GM19025 (cell line): ENCODE measurements around the gene USP40.

Experiments
- ATAC-seq: cut with Tn5 transposase; IDR thresholded peaks from one replicate; pipeline ENCODE4 v1.9.1; 2021; ENCODE audit warnings: mild to moderate bottlenecking, low read depth, moderate library complexity; ENCODE audit not compliant: unreplicated experiment

USP40 gene

DNA sequence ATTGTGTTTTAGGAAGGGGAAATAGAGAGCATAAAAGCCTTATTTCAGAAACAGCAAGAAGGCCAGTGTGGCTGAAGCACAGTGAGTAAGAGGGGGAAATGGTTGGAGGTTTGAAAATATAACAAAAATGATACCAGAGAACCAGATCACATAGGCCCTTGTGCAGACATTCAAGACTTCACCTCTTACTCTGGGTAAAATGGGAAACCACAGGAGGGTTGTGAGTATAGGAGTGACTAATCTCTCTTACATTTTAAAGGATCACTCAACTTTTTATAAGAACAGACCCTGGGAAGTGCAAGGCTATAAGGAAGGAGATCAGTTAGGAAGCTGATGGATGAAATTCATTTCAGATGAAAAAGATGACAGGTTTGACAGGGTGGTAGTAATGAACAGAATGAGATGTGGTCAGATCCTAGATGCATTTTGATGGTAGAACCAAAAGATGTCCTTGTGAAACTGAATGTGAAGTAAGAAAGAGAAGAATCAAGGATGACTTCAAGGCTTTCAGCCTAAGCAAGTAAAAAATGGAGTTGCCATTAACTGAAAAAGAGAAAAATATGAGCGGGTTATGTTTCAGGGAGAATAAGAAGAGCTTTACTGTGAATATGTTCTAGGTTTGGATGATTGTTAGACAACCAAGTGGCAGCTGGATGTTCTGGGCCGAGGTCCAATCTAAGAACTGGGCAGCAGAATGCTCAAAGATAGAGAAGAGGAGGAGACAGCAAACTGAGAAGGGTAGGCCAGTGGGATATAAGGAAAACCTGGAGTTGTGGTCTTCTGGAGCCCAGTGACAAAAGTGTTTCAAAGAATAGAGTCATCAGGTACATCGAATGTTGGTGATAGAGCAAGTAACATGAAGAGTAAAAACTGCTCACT is 65.1 kb downstream of the USP40 start:
- no peak for ATAC-seq

GRCh38 chr2:233499928-233500327 is 66.7 kb downstream of the USP40 start:
- ATAC-seq = no peak

- no peak for ATAC-seq
Measured at GRCh38 chr2:233498126-233498525, 68.5 kb downstream of the USP40 start.

- ATAC-seq = no peak
Measured at GRCh38 chr2:233497692-233498091, 68.9 kb downstream of the USP40 start.

DNA sequence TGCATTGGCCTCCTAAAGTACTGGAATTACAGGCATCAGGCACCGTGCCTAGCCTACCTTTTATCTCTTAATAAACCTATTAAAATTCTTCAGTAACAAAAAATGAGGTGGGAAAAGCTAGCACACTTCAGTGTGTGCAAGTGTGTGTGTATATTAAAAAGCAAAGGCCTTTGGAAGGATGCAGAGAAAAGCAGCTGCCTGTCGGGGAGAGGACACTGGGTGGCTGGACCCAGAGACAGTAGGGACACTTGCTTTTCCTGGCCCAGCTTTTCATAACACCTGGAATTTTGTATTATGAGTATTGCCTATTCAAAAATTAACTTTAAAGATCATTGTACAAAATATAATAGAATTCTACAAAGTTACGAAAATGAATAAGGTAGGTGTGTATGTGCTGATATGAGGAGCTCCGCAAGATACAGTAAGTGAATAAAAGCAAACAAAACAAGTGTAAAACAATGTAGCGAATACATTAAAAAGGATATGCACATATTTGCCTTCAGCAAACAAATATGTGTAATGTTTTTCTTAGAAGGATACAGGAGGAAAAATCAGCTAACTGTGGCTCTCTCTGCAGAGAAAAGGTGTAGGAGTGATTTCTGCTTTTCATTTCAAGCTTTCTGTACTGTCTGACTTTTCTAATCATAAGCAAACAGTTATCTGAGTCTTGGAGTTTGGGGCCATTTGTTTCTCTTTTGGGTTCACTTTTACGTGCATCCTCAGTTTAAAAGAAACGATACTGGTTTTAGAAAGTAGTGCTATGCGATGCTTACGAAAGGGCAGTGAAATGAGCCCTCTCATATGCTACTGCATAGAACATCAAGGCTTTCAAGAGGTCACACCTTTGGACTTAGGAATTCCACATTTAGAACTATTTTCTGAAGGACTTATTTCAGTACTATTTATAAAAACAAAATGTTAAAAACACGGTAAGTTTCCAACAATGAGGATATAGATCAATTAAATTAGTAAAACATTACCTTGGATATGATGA is 70.8 kb downstream of the USP40 start:
- ATAC-seq = no peak

- no peak for ATAC-seq
Measured at GRCh38 chr2:233492751-233493150, 73.8 kb downstream of the USP40 start.

GRCh38 chr2:233492078-233492477 is 74.5 kb downstream of the USP40 start:
- ATAC-seq = no peak

DNA sequence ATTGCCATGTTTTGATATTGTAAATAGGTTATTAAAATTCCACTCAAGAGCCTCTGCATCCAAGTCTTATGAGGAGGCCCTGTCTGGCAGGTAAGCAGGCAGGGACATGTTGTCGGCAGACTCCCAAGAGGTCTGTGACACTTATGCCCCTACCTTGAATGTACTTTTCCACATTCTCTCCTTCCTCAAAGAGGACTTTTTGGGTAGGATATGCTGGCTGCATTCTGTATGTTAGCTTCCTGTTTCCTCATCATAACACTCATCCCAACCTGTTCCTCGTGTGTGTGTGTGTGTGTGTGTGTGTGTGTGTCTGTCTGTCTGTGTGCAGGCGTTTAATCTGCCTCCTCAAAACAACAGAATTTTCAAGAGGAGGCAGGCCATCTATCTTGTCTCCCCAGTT is 75.3 kb downstream of the USP40 start:
- no peak for ATAC-seq

- no peak for ATAC-seq
Measured at GRCh38 chr2:233490831-233491230, 75.8 kb downstream of the USP40 start.

DNA sequence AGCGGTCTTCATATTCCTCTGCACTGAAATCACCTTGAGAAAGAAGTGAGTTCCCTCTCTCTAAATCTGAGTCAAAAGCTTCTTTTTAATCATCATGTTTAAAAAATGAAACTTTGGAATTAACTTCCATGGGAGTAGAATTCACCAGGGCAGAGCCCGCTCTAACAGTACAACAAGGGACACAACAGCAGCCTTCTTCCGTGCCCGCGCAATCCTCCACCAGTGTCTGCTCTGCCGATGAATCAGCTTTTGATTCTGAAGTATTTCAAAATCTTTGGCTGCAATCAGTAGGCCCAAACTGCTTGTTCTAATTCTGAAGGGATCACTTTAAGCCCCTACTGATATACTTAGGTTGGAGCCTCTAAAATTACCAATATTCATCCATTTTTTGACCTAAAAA is 76.9 kb downstream of the USP40 start:
- ATAC-seq = no peak

- no peak for ATAC-seq
Measured at GRCh38 chr2:233489143-233489542, 77.4 kb downstream of the USP40 start.

GRCh38 chr2:233487748-233488345 is 78.7 kb downstream of the USP40 start:
- ATAC-seq = no peak

GRCh38 chr2:233486778-233487552 is 79.6 kb downstream of the USP40 start:
- no peak for ATAC-seq

GRCh38 chr2:233486357-233486756 is 80.2 kb downstream of the USP40 start:
- no peak for ATAC-seq

DNA sequence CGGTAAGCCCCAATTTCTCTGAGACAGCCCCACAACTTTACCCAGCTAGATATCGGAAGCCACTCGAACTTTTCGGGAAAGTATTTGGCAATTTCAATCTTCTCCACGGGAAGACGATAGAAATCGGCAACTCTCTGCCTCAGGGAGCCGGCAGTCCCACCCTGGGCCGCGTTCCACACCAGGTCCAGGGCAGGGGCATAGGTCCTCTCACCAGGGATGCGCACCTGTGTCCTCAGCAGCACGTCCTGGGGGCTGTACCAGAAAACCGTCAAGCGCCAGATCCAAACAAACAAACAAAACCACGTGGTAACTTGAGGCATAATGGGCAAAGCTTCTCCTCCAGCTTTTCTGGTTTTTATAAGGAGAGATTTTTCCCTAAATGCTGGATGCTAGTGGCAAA is 80.9 kb downstream of the USP40 start:
- no peak for ATAC-seq

DNA sequence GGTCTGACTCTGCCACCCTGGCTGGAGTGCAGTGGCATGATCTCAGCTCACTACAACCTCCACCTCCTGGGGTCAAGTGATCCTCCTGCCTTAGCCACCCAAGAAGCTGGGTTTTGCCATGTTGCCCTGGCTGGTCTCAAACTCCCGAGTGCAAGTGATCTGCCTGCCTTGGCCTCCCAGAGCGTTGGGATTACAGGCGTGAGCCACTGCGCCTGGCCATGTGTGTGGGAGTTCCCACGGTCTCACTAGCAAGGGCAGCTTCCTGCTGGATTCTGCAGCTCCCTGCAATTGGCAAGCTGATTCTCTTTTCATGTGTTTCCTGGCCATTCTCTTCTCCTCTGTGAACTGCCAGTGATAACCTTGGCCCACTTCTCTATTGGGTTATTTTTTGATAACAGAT is 84.0 kb downstream of the USP40 start:
- no peak for ATAC-seq

DNA sequence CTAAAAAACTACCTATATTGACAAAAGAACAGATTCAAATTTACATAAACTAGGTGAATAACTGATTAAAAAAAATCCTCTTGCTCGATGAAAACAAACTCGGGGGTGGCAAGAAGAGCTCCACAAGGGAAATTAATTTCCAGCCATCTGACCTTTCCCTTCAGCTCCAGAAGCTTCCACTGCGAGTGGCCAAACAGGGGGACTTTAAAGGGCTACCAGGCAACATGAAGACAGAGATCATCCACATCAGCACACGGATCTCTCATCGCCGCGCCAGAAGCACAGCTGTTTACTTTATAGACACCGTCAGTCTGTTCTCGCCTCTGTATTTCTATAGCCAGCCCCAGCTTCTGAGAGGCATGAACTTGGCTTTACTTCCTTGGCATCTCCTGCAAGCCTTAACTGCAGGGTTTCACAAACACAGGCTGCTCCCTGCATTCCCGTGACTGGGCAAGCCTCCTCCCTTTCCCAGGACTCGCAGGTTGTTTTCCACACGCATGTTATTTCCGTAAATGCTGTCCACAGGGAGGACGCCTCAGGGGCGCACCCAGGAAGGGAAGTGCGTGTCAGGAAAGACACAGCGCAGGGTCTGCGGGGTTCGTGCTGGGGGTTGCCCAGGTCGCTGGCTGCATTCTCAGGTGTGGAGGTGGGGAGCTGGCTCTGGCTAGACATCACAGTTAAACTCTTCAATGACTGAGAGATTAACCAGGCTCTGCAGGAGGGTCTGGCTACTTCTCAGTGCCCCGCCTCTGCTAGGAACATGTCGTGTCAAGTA is 85.0 kb downstream of the USP40 start:
- no peak for ATAC-seq

DNA sequence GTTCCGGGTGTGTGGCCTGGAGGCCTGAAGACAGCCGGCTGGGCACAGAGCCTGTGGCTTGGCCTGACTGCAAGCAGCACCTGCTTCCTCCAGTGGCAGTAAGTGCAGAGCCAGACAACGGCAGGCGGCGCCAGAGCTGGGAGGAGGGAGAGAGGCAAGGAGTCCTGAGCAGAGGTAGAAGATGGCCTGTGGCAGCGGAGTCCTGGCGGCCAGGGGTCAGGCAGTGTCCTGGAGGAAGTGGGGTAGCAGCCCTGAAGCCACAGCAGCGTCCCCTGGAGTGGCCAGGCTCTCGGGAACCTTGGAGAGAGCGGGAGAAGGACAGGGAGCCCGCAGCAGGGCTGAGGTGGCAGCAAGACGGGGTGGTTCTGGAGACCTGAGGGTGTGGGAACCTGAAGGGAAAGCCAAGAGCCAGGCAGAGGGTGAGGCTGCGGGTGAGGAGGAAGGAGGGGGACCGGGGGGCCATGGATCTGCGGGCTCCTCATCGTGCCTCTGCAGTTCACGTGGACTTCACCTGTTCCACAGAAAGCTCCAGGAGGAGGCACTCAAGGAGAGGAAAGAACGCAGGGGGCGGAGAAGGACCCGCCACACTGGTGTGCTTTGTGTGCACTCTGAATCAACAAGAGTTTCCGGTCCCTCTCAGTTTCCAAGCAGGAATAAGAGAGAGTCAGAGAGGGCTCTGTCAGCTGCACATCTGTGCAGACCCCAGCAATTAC is 85.9 kb downstream of the USP40 start:
- no peak for ATAC-seq
